Tibial nerve (tissue), 3 donors: ENCODE measurements around the gene AVEN.

Experiments used
- CTCF ChIP-seq, 5 experiments: fragments of 200-600 bp in 3 of 5; fragments of 450-650 bp in 2 of 5; sonication (generic) in 3 of 5; IDR thresholded peaks; one replicate each; pipeline ENCODE4 v1.5.1; 2016 to 2019; ENCODE audit warnings: antibody characterized with exemption in 5 of 5, mild to moderate bottlenecking in 3 of 5, moderate library complexity in 2 of 5
- POLR2A ChIP-seq, 2 donors: fragments of 450-650 bp; IDR thresholded peaks; one replicate each; pipeline ENCODE4 v1.6.1; 2017; ENCODE audit warnings: antibody characterized with exemption in 2 of 2, mild to moderate bottlenecking in 2 of 2, moderate library complexity in 2 of 2

- TF ChIP-seq POLR2A (IDR thresholded peaks at IDR 0.05) (no peak), CTCF (IDR thresholded peaks at IDR 0.05) (no peak)
Observed at GRCh38 chr15:34047893-34048775, 9.1 kb upstream of the AVEN start.
